Measurements from ENCODE around the gene NLN.
A peak's percentile ranks its signal among the peaks of the same experiment; 100 is the strongest.
"Not testable (repeated sequence)": the region's sequence is repeated elsewhere in the genome, so short reads cannot be mapped to it uniquely, and the experiment has no call there.

Gene NLN

GRCh38 chr5:65734196-65734775 lies 12.3 kb downstream of the NLN start:
- not testable (repeated sequence) for DNase-seq

GRCh38 chr5:65734921-65735320 lies 12.9 kb downstream of the NLN start:
- DNase-seq, result no peak

- DNase-seq, result no peak
These were observed 14.0 kb downstream of the NLN start for GRCh38 chr5:65736011-65736410.

- no peak for DNase-seq
These were observed 15.8 kb downstream of the NLN start for GRCh38 chr5:65737842-65738241.

GRCh38 chr5:65738305-65738704 lies 16.3 kb downstream of the NLN start:
- DNase-seq, result no peak

- DNase-seq, result no peak
These were observed 17.2 kb downstream of the NLN start for GRCh38 chr5:65739162-65739561.

GRCh38 chr5:65742565-65743231 lies 20.7 kb downstream of the NLN start:
- DNase-seq, result no peak

- no peak for DNase-seq
These were observed 27.3 kb downstream of the NLN start for GRCh38 chr5:65749221-65749844.

GRCh38 chr5:65749956-65750355 lies 28.0 kb downstream of the NLN start:
- no peak for DNase-seq

GRCh38 chr5:65750938-65751337 lies 28.9 kb downstream of the NLN start:
- no peak for DNase-seq

- no peak for DNase-seq
These were observed 31.2 kb downstream of the NLN start for GRCh38 chr5:65753189-65753588.

GRCh38 chr5:65758546-65759144 lies 36.6 kb downstream of the NLN start:
- no peak for DNase-seq

GRCh38 chr5:65760504-65761275 lies 38.7 kb downstream of the NLN start:
- DNase-seq, result peak; percentile 59

- no peak for DNase-seq
These were observed 40.2 kb downstream of the NLN start for GRCh38 chr5:65762234-65762633.

GRCh38 chr5:65765582-65765981 lies 43.6 kb downstream of the NLN start:
- no peak for DNase-seq

GRCh38 chr5:65766175-65766574 lies 44.2 kb downstream of the NLN start:
- no peak for DNase-seq

GRCh38 chr5:65766781-65767180 lies 44.8 kb downstream of the NLN start:
- no peak for DNase-seq

GRCh38 chr5:65767565-65767964 lies 45.6 kb downstream of the NLN start:
- DNase-seq, result no peak

- no peak for DNase-seq
These were observed 46.8 kb downstream of the NLN start for GRCh38 chr5:65768723-65769346.

- DNase-seq, result no peak
These were observed 47.5 kb downstream of the NLN start for GRCh38 chr5:65769539-65769938.

GRCh38 chr5:65771266-65771665 lies 49.3 kb downstream of the NLN start:
- no peak for DNase-seq

- DNase-seq, result not testable (repeated sequence)
These were observed 51.0 kb downstream of the NLN start for GRCh38 chr5:65772963-65773362.

GRCh38 chr5:65774346-65774745 lies 52.3 kb downstream of the NLN start:
- DNase-seq, result no peak

Measured in central memory CD4-positive, alpha-beta T cell (primary cell).